GM12865 (cell line): Measurements from ENCODE around the gene SOX5.

Source experiments
- DNase-seq: peaks from one replicate; pipeline ENCODE4 v3.0.0; 2010; ENCODE audit warnings: low read depth
- H3K4me3 ChIP-seq: 2 replicates; pipeline ENCODE4 v1.5.1; 2011; ENCODE audit warnings: mild to moderate bottlenecking, low read depth, low read length, control low read depth
- CTCF ChIP-seq: IDR thresholded peaks from 2 replicates; pipeline ENCODE4 v1.5.1; 2011; ENCODE audit warnings: low read length, control low read depth, low read depth, inconsistent platforms; ENCODE audit not compliant: insufficient read depth; ENCODE audit errors: missing control alignments

SOX5 gene

GRCh38 chr12:23628806-23629205 lies 320.7 kb downstream of the SOX5 start:
- no peak overlapping the region for H3K4me3 ChIP-seq
- no peak for TF ChIP-seq CTCF
- no peak for DNase-seq

- DNase-seq: no peak
- no peak overlapping the region for H3K4me3 ChIP-seq
- TF ChIP-seq CTCF: no peak
Observed at GRCh38 chr12:23626791-23627190, 322.7 kb downstream of the SOX5 start.

GRCh38 chr12:23621900-23622299 lies 327.6 kb downstream of the SOX5 start:
- H3K4me3 ChIP-seq: no peak overlapping the region
- TF ChIP-seq CTCF: no peak
- DNase-seq: no peak

GRCh38 chr12:23618718-23619117 lies 330.8 kb downstream of the SOX5 start:
- no peak for TF ChIP-seq CTCF
- H3K4me3 ChIP-seq: no peak overlapping the region
- DNase-seq: peak; percentile 5

GRCh38 chr12:23617749-23618148 lies 331.7 kb downstream of the SOX5 start:
- no peak for TF ChIP-seq CTCF
- DNase-seq: no peak
- H3K4me3 ChIP-seq: no peak overlapping the region

GRCh38 chr12:23614280-23614679 lies 335.2 kb downstream of the SOX5 start:
- DNase-seq: no peak
- no peak for TF ChIP-seq CTCF
- no peak overlapping the region for H3K4me3 ChIP-seq

GRCh38 chr12:23611320-23611719 lies 338.1 kb downstream of the SOX5 start:
- no peak overlapping the region for H3K4me3 ChIP-seq
- TF ChIP-seq CTCF: no peak
- no peak for DNase-seq
